Tibial nerve (tissue), 4 donors: Measurements from ENCODE around the gene GGA1. TPM values are rescaled to one million over a fixed set of nuclear protein-coding genes. Genes with fewer than 3 reads are reported as not detected.
A peak's percentile ranks its signal among the peaks of the same experiment; 100 is the strongest.

ENCODE experiments used
- DNase-seq, 2 donors: peaks; one replicate each; pipeline ENCODE4 v3.0.0-alpha.2; 2019; ENCODE audit warnings: low spot score in 2 of 2
- H3K27ac ChIP-seq, 4 donors: fragments of 200-600 bp; sonication (generic) in 3 of 4; one replicate each; pipeline ENCODE4 v1.5.1; 2017 to 2019; ENCODE audit warnings: mild to moderate bottlenecking in 1 of 4
- H3K27me3 ChIP-seq, 2 donors: fragments of 200-600 bp; sonication (generic) in 1 of 2; one replicate each; pipeline versions ENCODE4 v1.5.1 to v1.6.0; 2017 to 2019
- H3K36me3 ChIP-seq, 3 donors: fragments of 200-600 bp; sonication (generic); one replicate each; pipeline ENCODE4 v1.5.1; 2018 to 2019
- H3K4me1 ChIP-seq, 4 donors: fragments of 200-600 bp; sonication (generic) in 3 of 4; one replicate each; pipeline ENCODE4 v1.5.1; 2017 to 2019
- H3K4me3 ChIP-seq, 4 donors: fragments of 200-600 bp; sonication (generic) in 3 of 4; one replicate each; pipeline ENCODE4 v1.5.1; 2017 to 2019; ENCODE audit warnings: mild to moderate bottlenecking in 1 of 4, moderate library complexity in 1 of 4
- H3K9me3 ChIP-seq, 4 donors: fragments of 200-600 bp; sonication (generic) in 3 of 4; one replicate each; pipeline ENCODE4 v1.5.1; 2017 to 2019
- CTCF ChIP-seq, 5 experiments: fragments of 200-600 bp in 3 of 5; fragments of 450-650 bp in 2 of 5; sonication (generic) in 3 of 5; IDR thresholded peaks; one replicate each; pipeline ENCODE4 v1.5.1; 2016 to 2019; ENCODE audit warnings: antibody characterized with exemption in 5 of 5, mild to moderate bottlenecking in 3 of 5, moderate library complexity in 2 of 5
- EP300 ChIP-seq, 2 donors: sonication (generic); formaldehyde crosslinking; IDR thresholded peaks; one replicate each; pipeline ENCODE4 v1.6.1; 2017; ENCODE audit warnings: antibody characterized with exemption in 2 of 2, mild to moderate bottlenecking in 1 of 2
- POLR2A ChIP-seq, 2 donors: fragments of 450-650 bp; IDR thresholded peaks; one replicate each; pipeline ENCODE4 v1.6.1; 2017; ENCODE audit warnings: antibody characterized with exemption in 2 of 2, mild to moderate bottlenecking in 2 of 2, moderate library complexity in 2 of 2
- WGBS, 2 donors: methylation state at CpG; one replicate each; pipeline ENCODE4 v1.1.5; 2018; 5-methylcytosine and 5-hydroxymethylcytosine counted together
- total RNA-seq, 4 donors: library from RNA; depleted of rRNA; stranded (reverse); fragments of >200 nt; gene quantifications; one replicate each; pipeline ENCODE4 v1.1.0, GENCODE V29; 2016

Gene GGA1
- total RNA-seq, 4 donors from 2014 or later, result 66.3 to 99.0 (median 77.2) TPM

- peaks cover 7 to 91% (median 47%) of the 10 kb centered on the region in 4 donors for H3K4me1 ChIP-seq
- 0 to 2% methylated on average over 20 to 32 of the region's 42 CpGs for WGBS, 2 donors
Measured at GRCh38 chr22:37676736-37677492, 68.3 kb downstream of the GGA1 start.

GRCh38 chr22:37677493-37677974, 68.9 kb downstream of the GGA1 start:
- no peaks in the 10 kb centered on the region for H3K27me3 ChIP-seq
- peak overlapping the region; percentile 46 to 77 (median 64) for H3K4me3 ChIP-seq
- peaks cover 0 to 24% (median 0%) of the 10 kb centered on the region in 3 donors for H3K36me3 ChIP-seq
- DNase-seq, result no peak
- TF ChIP-seq POLR2A (IDR thresholded peaks at IDR 0.05) (no peak), EP300 (IDR thresholded peaks at IDR 0.05) (no peak), CTCF (IDR thresholded peaks at IDR 0.05) (no peak)
- peak overlapping the region; percentile 80 to 97 (median 93) for H3K27ac ChIP-seq
- no peaks in the 10 kb centered on the region for H3K9me3 ChIP-seq
- peaks cover 7 to 86% (median 45%) of the 10 kb centered on the region in 4 donors for H3K4me1 ChIP-seq
- WGBS, 2 donors, result 29 to 34% methylated on average over 15 of the region's 15 CpGs

More at GRCh38 chr22:37676736-37677492, 68.3 kb downstream of the GGA1 start:
- H3K36me3 ChIP-seq, result peaks cover 0 to 24% (median 0%) of the 10 kb centered on the region in 3 donors
- H3K27me3 ChIP-seq, result no peaks in the 10 kb centered on the region
- H3K4me3 ChIP-seq, result peak overlapping the region; percentile 46 to 77 (median 64)
- no peaks in the 10 kb centered on the region for H3K9me3 ChIP-seq
- peak; percentile 74 to 85 for DNase-seq
- peak overlapping the region; percentile 80 to 97 (median 93) for H3K27ac ChIP-seq
- TF ChIP-seq POLR2A (IDR thresholded peaks at IDR 0.05) (peak in 1 of 2 donors; percentile 36), CTCF (IDR thresholded peaks at IDR 0.05) (no peak), EP300 (IDR thresholded peaks at IDR 0.05) (peak in 1 of 2 donors; percentile 67)

- Histone ChIP-seq H3K4me1 (peaks cover 7 to 78% (median 39%) of the 10 kb centered on the region in 4 donors), H3K27ac (peak overlapping the region in 3 of 4 donors; percentile 35 to 97 (median 94)), H3K4me3 (peak overlapping the region in 1 of 4 donors; percentile 10), H3K9me3 (no peaks in the 10 kb centered on the region), H3K36me3 (peaks cover 0 to 24% (median 0%) of the 10 kb centered on the region in 3 donors), H3K27me3 (no peaks in the 10 kb centered on the region)
- no peak for TF ChIP-seq POLR2A (IDR thresholded peaks at IDR 0.05)
- TF ChIP-seq CTCF (IDR thresholded peaks at IDR 0.05), result no peak
- TF ChIP-seq EP300 (IDR thresholded peaks at IDR 0.05), result no peak
- no peak for DNase-seq
- WGBS, 2 donors, result 39 to 55% methylated on average over 14 to 17 of the region's 18 CpGs
Measured at GRCh38 chr22:37678372-37678771, 69.7 kb downstream of the GGA1 start.

- TF ChIP-seq CTCF (IDR thresholded peaks at IDR 0.05) (no peak), POLR2A (IDR thresholded peaks at IDR 0.05) (no peak), EP300 (IDR thresholded peaks at IDR 0.05) (no peak)
- no peaks in the 10 kb centered on the region for H3K9me3 ChIP-seq
- no peaks in the 10 kb centered on the region for H3K27me3 ChIP-seq
- peak overlapping the region in 1 of 4 donors; percentile 94 for H3K27ac ChIP-seq
- WGBS, 2 donors, result 62 to 65% methylated on average over 8 of the region's 8 CpGs
- DNase-seq, result no peak
- H3K36me3 ChIP-seq, result peaks cover 0 to 24% (median 0%) of the 10 kb centered on the region in 3 donors
- peaks cover 0 to 65% (median 26%) of the 10 kb centered on the region in 4 donors for H3K4me1 ChIP-seq
- H3K4me3 ChIP-seq, result no peak overlapping the region
Measured at GRCh38 chr22:37679670-37680069, 71.0 kb downstream of the GGA1 start.
